Measurements from ENCODE around the gene GAN.
A peak's percentile ranks its signal among the peaks of the same experiment; 100 is the strongest.

GAN gene

GRCh38 chr16:81431554-81432353 is 117.0 kb downstream of the GAN start:
- DNase-seq (ENCODE audit: low read depth in 1 of 2, low spot score in 1 of 2) = peak in 1 of 2 experiments; percentile 42
- no peaks in the 10 kb centered on the region for H3K27me3 ChIP-seq (ENCODE audit: insufficient read depth, poor library complexity, severe bottlenecking)
- no peak overlapping the region for H3K4me3 ChIP-seq (replicated peaks; ENCODE audit: insufficient read depth, low read length)
- H3K27ac ChIP-seq (replicated peaks) = no peak overlapping the region
- no peak for TF ChIP-seq SPI1 (IDR thresholded peaks at IDR 0.05; ENCODE audit: borderline replicate concordance, low read depth)
- TF ChIP-seq GABPA (IDR thresholded peaks at IDR 0.05; ENCODE audit: low read depth) = no peak
- no peak for TF ChIP-seq CTCF (IDR thresholded peaks at IDR 0.05; ENCODE audit: insufficient read depth, low read length)

- Histone ChIP-seq H3K27ac (replicated peaks) (peak overlapping the region; percentile 79), H3K4me3 (replicated peaks; ENCODE audit: insufficient read depth, low read length) (no peak overlapping the region), H3K27me3 (ENCODE audit: insufficient read depth, poor library complexity, severe bottlenecking) (no peaks in the 10 kb centered on the region)
- DNase-seq (ENCODE audit: low read depth in 1 of 2, low spot score in 1 of 2) = peak in 1 of 2 experiments; percentile 52
- no peak for TF ChIP-seq SPI1 (IDR thresholded peaks at IDR 0.05; ENCODE audit: borderline replicate concordance, low read depth)
- TF ChIP-seq REST (IDR thresholded peaks at IDR 0.05; ENCODE audit: insufficient replicate concordance, low read depth) = no peak
- no peak for TF ChIP-seq GABPA (IDR thresholded peaks at IDR 0.05; ENCODE audit: low read depth)
- TF ChIP-seq POLR2AphosphoS5 (IDR thresholded peaks at IDR 0.05; ENCODE audit: low read depth) = peak; percentile 71
Measured at GRCh38 chr16:81432937-81433557, 118.3 kb downstream of the GAN start.

GRCh38 chr16:81435103-81435502 is 120.3 kb downstream of the GAN start:
- no peaks in the 10 kb centered on the region for H3K27me3 ChIP-seq (ENCODE audit: insufficient read depth, poor library complexity, severe bottlenecking)
- no peak overlapping the region for H3K27ac ChIP-seq (replicated peaks)
- TF ChIP-seq SPI1 (IDR thresholded peaks at IDR 0.05; ENCODE audit: borderline replicate concordance, low read depth) (no peak), POLR2AphosphoS5 (IDR thresholded peaks at IDR 0.05; ENCODE audit: low read depth) (no peak), CTCF (IDR thresholded peaks at IDR 0.05; ENCODE audit: insufficient read depth, low read length) (no peak), GABPA (IDR thresholded peaks at IDR 0.05; ENCODE audit: low read depth) (no peak), REST (IDR thresholded peaks at IDR 0.05; ENCODE audit: insufficient replicate concordance, low read depth) (no peak)
- H3K4me3 ChIP-seq (replicated peaks; ENCODE audit: insufficient read depth, low read length) = no peak overlapping the region
- DNase-seq (ENCODE audit: low read depth in 1 of 2, low spot score in 1 of 2) = no peak

- Histone ChIP-seq H3K27me3 (ENCODE audit: insufficient read depth, poor library complexity, severe bottlenecking) (no peaks in the 10 kb centered on the region), H3K4me3 (replicated peaks; ENCODE audit: insufficient read depth, low read length) (no peak overlapping the region), H3K27ac (replicated peaks) (no peak overlapping the region)
- TF ChIP-seq POLR2AphosphoS5 (IDR thresholded peaks at IDR 0.05; ENCODE audit: low read depth) = no peak
- TF ChIP-seq REST (IDR thresholded peaks at IDR 0.05; ENCODE audit: insufficient replicate concordance, low read depth) = no peak
- TF ChIP-seq CTCF (IDR thresholded peaks at IDR 0.05; ENCODE audit: insufficient read depth, low read length) = no peak
- TF ChIP-seq SPI1 (IDR thresholded peaks at IDR 0.05; ENCODE audit: borderline replicate concordance, low read depth) = no peak
- no peak for TF ChIP-seq GABPA (IDR thresholded peaks at IDR 0.05; ENCODE audit: low read depth)
- no peak for DNase-seq (ENCODE audit: low read depth in 1 of 2, low spot score in 1 of 2)
Measured at GRCh38 chr16:81435567-81435966, 120.8 kb downstream of the GAN start.

Data from HL-60 (cell line).